HG02970 (cell line): ENCODE data around the gene CPLX1.

Experiments
- ATAC-seq: cut with Tn5 transposase; IDR thresholded peaks from one replicate; pipeline ENCODE4 v1.9.1; 2021; ENCODE audit warnings: mild to moderate bottlenecking, moderate library complexity, moderate number of reproducible peaks; ENCODE audit not compliant: unreplicated experiment, low FRiP score

The CPLX1 gene

GRCh38 chr4:856225-856901, 30.4 kb upstream of the CPLX1 start:
- ATAC-seq: no peak

- ATAC-seq: no peak
These were observed 29.9 kb upstream of the CPLX1 start for GRCh38 chr4:855880-856224.

- no peak for ATAC-seq
These were observed 28.4 kb upstream of the CPLX1 start for GRCh38 chr4:854356-854755.

- no peak for ATAC-seq
These were observed 27.5 kb upstream of the CPLX1 start for GRCh38 chr4:853416-853781.

- ATAC-seq: no peak
These were observed 25.9 kb upstream of the CPLX1 start for GRCh38 chr4:851701-852430.

GRCh38 chr4:850323-850945, 24.5 kb upstream of the CPLX1 start:
- no peak for ATAC-seq

- no peak for ATAC-seq
These were observed 23.7 kb upstream of the CPLX1 start for GRCh38 chr4:849478-850175.

- ATAC-seq: no peak
These were observed 23.0 kb upstream of the CPLX1 start for GRCh38 chr4:848803-849477.

- no peak for ATAC-seq
These were observed 22.4 kb upstream of the CPLX1 start for GRCh38 chr4:848307-848691.

GRCh38 chr4:845836-846251, 19.9 kb upstream of the CPLX1 start:
- ATAC-seq: no peak

- no peak for ATAC-seq
These were observed 19.4 kb upstream of the CPLX1 start for GRCh38 chr4:845233-845835.

GRCh38 chr4:844752-845232, 18.9 kb upstream of the CPLX1 start:
- ATAC-seq: no peak

GRCh38 chr4:839675-840443, 13.9 kb upstream of the CPLX1 start:
- no peak for ATAC-seq

GRCh38 chr4:837772-838171, 11.8 kb upstream of the CPLX1 start:
- ATAC-seq: no peak

GRCh38 chr4:836750-837301, 10.9 kb upstream of the CPLX1 start:
- ATAC-seq: no peak

GRCh38 chr4:836003-836511, 10.1 kb upstream of the CPLX1 start:
- no peak for ATAC-seq

GRCh38 chr4:835148-836002, 9.4 kb upstream of the CPLX1 start:
- no peak for ATAC-seq
